H1 (cell line): ENCODE data around the gene SLIT2. TPM values are rescaled to one million over a fixed set of nuclear protein-coding genes. Genes with fewer than 3 reads are reported as not detected.

Experiments
- CBX8 ChIP-seq: fragments of 300-800, 300-1000 bp; sonication (generic); IDR thresholded peaks from 2 replicates; pipeline ENCODE4 v1.7.1; 2016; ENCODE audit warnings: low read depth, low read length, borderline replicate concordance
- CEBPB ChIP-seq: IDR thresholded peaks from 2 replicates; pipeline ENCODE4 v1.6.1; 2012; ENCODE audit warnings: low read depth, low read length
- EP300 ChIP-seq, 2 experiments: IDR thresholded peaks; 1 replicate in 1 of 2; 2 replicates in 1 of 2; pipeline ENCODE4 v1.6.1; 2011 to 2012; ENCODE audit warnings: low read depth in 2 of 2, low read length in 2 of 2, mild to moderate bottlenecking in 2 of 2, borderline replicate concordance in 1 of 2, inconsistent platforms in 1 of 2, moderate library complexity in 1 of 2
- EZH2 ChIP-seq: fragments of 200-600 bp; sonication (generic); IDR thresholded peaks from 2 replicates; pipeline ENCODE4 v1.7.1; 2012; ENCODE audit warnings: low read depth, mild to moderate bottlenecking, moderate library complexity, low read length, inconsistent platforms; ENCODE audit not compliant: severe bottlenecking
- HDAC2 ChIP-seq, 2 experiments: fragments of 300-600 bp in 1 of 2; sonication (generic) in 1 of 2; IDR thresholded peaks; 2 replicates each; pipeline ENCODE4 v1.6.1; 2011 to 2012; ENCODE audit warnings: low read depth in 2 of 2, low read length in 2 of 2, mild to moderate bottlenecking in 2 of 2, moderate library complexity in 2 of 2, borderline replicate concordance in 1 of 2, inconsistent platforms in 1 of 2
- RXRA ChIP-seq: IDR thresholded peaks from 2 replicates; pipeline ENCODE4 v1.6.1; 2011; ENCODE audit warnings: low read depth, mild to moderate bottlenecking, low read length, moderate library complexity; ENCODE audit not compliant: insufficient read depth
- SIN3A ChIP-seq, 2 experiments: IDR thresholded peaks in 1 of 2; conservative IDR thresholded peaks in 1 of 2; 2 replicates each; pipeline ENCODE4 v1.6.1; 2011 to 2012; ENCODE audit warnings: low read length in 2 of 2, improper control_type of control experiment in 1 of 2, low read depth in 1 of 2, mild to moderate bottlenecking in 1 of 2
- SRF ChIP-seq: IDR thresholded peaks from 2 replicates; pipeline ENCODE4 v1.6.1; 2011; ENCODE audit warnings: mild to moderate bottlenecking, low read depth, low read length, moderate library complexity
- SUZ12 ChIP-seq: fragments of 200-600 bp; sonication (generic); IDR thresholded peaks from 2 replicates; pipeline ENCODE4 v1.6.1; 2012; ENCODE audit warnings: mild to moderate bottlenecking, inconsistent platforms, low read length, moderate library complexity, mixed read lengths
- TAF1 ChIP-seq: IDR thresholded peaks from 2 replicates; pipeline ENCODE4 v1.6.1; 2011; ENCODE audit warnings: mild to moderate bottlenecking, low read depth, low read length
- TEAD4 ChIP-seq: IDR thresholded peaks from 2 replicates; pipeline ENCODE4 v1.6.1; 2012; ENCODE audit warnings: low read depth, low read length, inconsistent platforms, mixed read lengths
- polyA plus RNA-seq, 7 experiments: library from polyadenylated mRNA; depleted of rRNA in 3 of 7; stranded (reverse) in 5 of 7; unstranded in 2 of 7; fragments of >200 nt in 5 of 7; fragments of 200-250 nt in 2 of 7; gene quantifications; 1 replicate in 5 of 7; 2 replicates in 1 of 7; 4 replicates in 1 of 7; pipeline versions ENCODE4 v1.2.1 to v1.2.3, GENCODE V29; 2011 to 2013; ENCODE audit warnings: missing spikeins in 2 of 7, mixed read lengths in 2 of 7
- total RNA-seq: library from RNA; stranded (reverse); fragmentation: NEBNext Ultra II Directional; extraction: Animal tissue kit (Norgen Biotek cat#: 25700); gene quantifications from 2 replicates; pipeline ENCODE4 v1.2.1, GENCODE V29; 2021

SLIT2 gene
- total and polyA plus RNA-seq, 2 of the 8 experiments (the other 6 are each of a cell fraction or from before 2014, with no cell fraction given), result 2.0 to 13.7 TPM

DNA sequence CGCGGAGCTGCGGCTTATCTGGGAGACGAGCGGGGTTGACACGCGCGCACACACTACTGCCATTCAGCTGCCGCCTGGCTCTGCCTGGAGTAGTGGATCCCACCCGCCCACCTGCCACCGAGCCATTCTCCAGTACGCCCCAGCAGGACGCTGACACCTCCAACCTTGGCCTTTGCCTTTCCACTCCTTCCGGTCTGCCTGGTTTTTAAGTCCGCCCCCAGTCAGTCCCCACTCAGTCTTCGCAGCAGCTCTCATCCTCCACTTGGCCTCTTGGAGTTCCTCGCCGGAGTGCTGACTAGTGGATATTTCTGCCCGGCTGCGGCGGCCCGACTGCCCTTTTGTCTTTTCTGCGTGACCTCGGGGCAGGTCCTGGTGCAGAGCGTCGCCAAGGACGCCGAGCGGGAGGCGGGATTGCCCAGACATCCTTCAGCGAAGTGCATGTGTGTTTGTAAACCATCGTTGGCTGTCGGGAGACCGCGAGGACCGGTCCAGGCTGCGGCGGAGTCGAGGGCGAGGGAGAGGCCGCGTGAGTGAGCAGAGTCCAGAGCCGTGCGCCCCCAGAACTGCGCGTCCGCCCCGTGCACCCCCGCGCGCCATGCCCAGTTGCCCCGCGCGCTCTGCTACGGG is 1.1 kb downstream of the SLIT2 start (continued):
- TF ChIP-seq SRF (no peak), CBX8 (no peak), EZH2 (peak; percentile 50), SUZ12 (no peak; the same call in 1 of the 2 replicates), TAF1 (no peak), CEBPB (no peak), RXRA (no peak), SIN3A (conservative IDR thresholded peaks at IDR 0.05 in 1 of 2, IDR thresholded peaks at IDR 0.05 in 1 of 2; ENCODE audit: low read depth in 1 of 2, low read length in 2 of 2) (peak in 1 of 2 experiments; percentile 50; a peak in 1 of 4 replicates), TEAD4 (no peak), EP300 (IDR thresholded peaks at IDR 0.05; ENCODE audit: borderline replicate concordance in 1 of 2, low read depth in 2 of 2, low read length in 2 of 2) (no peak), HDAC2 (IDR thresholded peaks at IDR 0.05; ENCODE audit: borderline replicate concordance in 1 of 2, low read depth in 2 of 2, low read length in 2 of 2) (no peak)
